ENCODE results near the gene SOCS2.

GRCh38 chr12:93530358-93530757, 42.1 kb upstream of the SOCS2 start:
- TF ChIP-seq CTCF (IDR thresholded peaks at IDR 0.05) = no peak
- no peak for TF ChIP-seq POLR2A (IDR thresholded peaks at IDR 0.05)

Data from right lobe of liver (tissue), 4 donors.